CD14-positive monocyte (primary cell): ENCODE measurements around the gene BCAS2. TPM values are rescaled to one million over a fixed set of nuclear protein-coding genes. Genes with fewer than 3 reads are reported as not detected.

Source experiments
- DNase-seq, 3 donors: peaks; one replicate each; pipeline ENCODE4 v3.0.0-alpha.2; 2011 to 2022
- H2AFZ ChIP-seq: 2 replicates; pipeline ENCODE4 v1.6.0; 2012; ENCODE audit warnings: mild to moderate bottlenecking, low read depth, low read length, inconsistent platforms; ENCODE audit not compliant: insufficient read depth, poor library complexity, severe bottlenecking
- H3K27ac ChIP-seq, 2 donors: 1 replicate in 1 of 2; 2 replicates in 1 of 2; pipeline ENCODE4 v1.5.1; 2012 to 2013; ENCODE audit warnings: low read length in 2 of 2, control low read depth in 1 of 2, inconsistent platforms in 1 of 2, low read depth in 1 of 2, mild to moderate bottlenecking in 1 of 2
- H3K27me3 ChIP-seq, 2 donors: one replicate each; pipeline versions ENCODE4 v1.6.0 to v1.6.1; 2011 to 2013; ENCODE audit warnings: low read length in 2 of 2; ENCODE audit not compliant: control insufficient read depth in 2 of 2, insufficient read depth in 2 of 2
- H3K36me3 ChIP-seq, 2 donors: replicated peaks in 1 of 2; 1 replicate in 1 of 2; 2 replicates in 1 of 2; pipeline versions ENCODE4 v1.5.1 to v1.6.1; 2012 to 2013; ENCODE audit warnings: low read length in 2 of 2, control low read depth in 1 of 2, inconsistent platforms in 1 of 2, mild to moderate bottlenecking in 1 of 2; ENCODE audit not compliant: insufficient read depth in 2 of 2, control insufficient read depth in 1 of 2
- H3K4me1 ChIP-seq, 2 donors: 1 replicate in 1 of 2; 2 replicates in 1 of 2; pipeline versions ENCODE4 v1.5.1 to v1.6.1; 2012 to 2013; ENCODE audit warnings: low read length in 2 of 2, control low read depth in 1 of 2, inconsistent platforms in 1 of 2, mild to moderate bottlenecking in 1 of 2, moderate library complexity in 1 of 2; ENCODE audit not compliant: insufficient read depth in 2 of 2, control insufficient read depth in 1 of 2
- H3K4me2 ChIP-seq: replicated peaks from 2 replicates; pipeline ENCODE3; 2012; ENCODE audit warnings: low read length, moderate library complexity, mild to moderate bottlenecking; ENCODE audit not compliant: poor library complexity, severe bottlenecking; ENCODE audit errors: extremely low read depth
- H3K4me3 ChIP-seq, 3 experiments: fragments of 200-600 bp in 1 of 3; sonication (generic) in 1 of 3; replicated peaks in 1 of 3; 1 replicate in 2 of 3; 2 replicates in 1 of 3; pipeline ENCODE4 v1.5.1; 2011 to 2013; ENCODE audit warnings: low read length in 3 of 3, mild to moderate bottlenecking in 3 of 3, control low read depth in 2 of 3, low read depth in 2 of 3, inconsistent platforms in 1 of 3, moderate library complexity in 1 of 3
- H3K79me2 ChIP-seq: 2 replicates; pipeline ENCODE4 v1.6.0; 2012; ENCODE audit warnings: mild to moderate bottlenecking, control low read depth, inconsistent platforms, low read length, moderate library complexity; ENCODE audit not compliant: insufficient read depth
- H3K9ac ChIP-seq: 2 replicates; pipeline ENCODE4 v1.6.0; 2017; ENCODE audit warnings: low read length, mild to moderate bottlenecking; ENCODE audit not compliant: insufficient read depth, poor library complexity, severe bottlenecking
- H3K9me3 ChIP-seq, 2 donors: replicated peaks in 1 of 2; 1 replicate in 1 of 2; 2 replicates in 1 of 2; pipeline versions ENCODE4 v1.5.1 to v1.6.1; 2012 to 2013; ENCODE audit warnings: low read length in 2 of 2, control low read depth in 1 of 2; ENCODE audit not compliant: control insufficient read depth in 1 of 2, insufficient read depth in 1 of 2
- H4K20me1 ChIP-seq: 2 replicates; pipeline ENCODE4 v1.6.0; 2012; ENCODE audit warnings: mild to moderate bottlenecking, low read length, control low read depth, moderate library complexity; ENCODE audit not compliant: insufficient read depth
- H3K27ac Mint-ChIP-seq, 7 donors: one replicate each; pipeline ENCODE4 v1.8.0; 2020; ENCODE audit warnings: mild to moderate bottlenecking in 7 of 7, mixed read lengths in 7 of 7, moderate library complexity in 6 of 7, inconsistent platforms in 2 of 7
- H3K27me3 Mint-ChIP-seq, 3 donors: one replicate each; pipeline ENCODE4 v1.8.0; 2021 to 2022; ENCODE audit warnings: low read depth in 3 of 3, mild to moderate bottlenecking in 3 of 3, mixed read lengths in 3 of 3, moderate library complexity in 3 of 3, inconsistent platforms in 1 of 3
- H3K36me3 Mint-ChIP-seq, 2 donors: one replicate each; pipeline ENCODE4 v1.8.0; 2020; ENCODE audit warnings: mixed read lengths in 2 of 2, inconsistent platforms in 1 of 2, mild to moderate bottlenecking in 1 of 2
- H3K4me1 Mint-ChIP-seq: one replicate; pipeline ENCODE4 v1.8.0; 2020; ENCODE audit warnings: mild to moderate bottlenecking, mixed read lengths
- H3K4me3 Mint-ChIP-seq, 2 donors: one replicate each; pipeline ENCODE4 v1.8.0; 2020; ENCODE audit warnings: mild to moderate bottlenecking in 2 of 2, mixed read lengths in 2 of 2, moderate library complexity in 1 of 2
- H3K9me3 Mint-ChIP-seq, 7 donors: one replicate each; pipeline ENCODE4 v1.8.0; 2020 to 2022; ENCODE audit warnings: mixed read lengths in 7 of 7, mild to moderate bottlenecking in 6 of 7, moderate library complexity in 6 of 7, inconsistent platforms in 2 of 7
- WGBS: methylation state at CpG from one replicate; pipeline ENCODE4 v1.1.5; 2013; ENCODE audit warnings: missing lambda C conversion rate; ENCODE audit not compliant: insufficient coverage; 5-methylcytosine and 5-hydroxymethylcytosine counted together
- intact Hi-C, 2 donors: fragments of 100-400 bp; cut with micrococcal nuclease; formaldehyde crosslinking; loops; one replicate each; pipeline versions ENCODE4 v1.15.0 to v1.15.1; 2023
- polyA plus RNA-seq, 3 donors: library from polyadenylated mRNA; depleted of rRNA in 1 of 3; unstranded in 2 of 3; stranded (reverse) in 1 of 3; fragments of 300-500 nt in 2 of 3; fragments of >200 nt in 1 of 3; fragmentation: Illumina TruSeq in 2 of 3; gene quantifications; 1 replicate in 2 of 3; 2 replicates in 1 of 3; pipeline ENCODE4 v1.2.3, GENCODE V29; 2012 to 2021
- TF ChIP-seq, protein P1 (sequence below): fragments of 200-600 bp; IDR thresholded peaks from one replicate; pipeline ENCODE4 v1.8.0; 2022; ENCODE audit warnings: antibody characterized with exemption, mild to moderate bottlenecking

The BCAS2 gene
- polyA plus RNA-seq, 3 donors, result 22.1 to 55.7 (median 47.6) TPM

DNA sequence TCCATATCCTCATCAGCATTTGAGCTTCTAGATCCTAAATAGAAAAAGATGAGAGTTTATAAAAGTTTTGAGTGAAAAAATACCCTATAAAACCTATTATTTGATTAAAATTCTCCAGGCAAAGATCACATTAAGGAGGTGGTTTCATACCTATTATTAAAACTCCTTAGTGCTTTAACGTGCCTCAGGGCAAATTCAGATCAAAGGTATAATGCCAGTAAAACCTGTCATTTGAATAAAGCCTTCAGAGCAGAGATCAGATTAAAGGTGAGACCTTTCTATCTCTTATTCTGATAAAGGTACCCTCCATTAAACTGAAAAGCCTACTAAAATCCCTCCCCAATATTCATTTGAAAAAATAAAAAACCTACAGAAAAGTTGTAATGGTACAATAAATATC lies 36.1 kb downstream of the BCAS2 start:
- H3K4me1 Mint-ChIP-seq, result peaks cover 15% of the 10 kb centered on the region
- Histone ChIP-seq H4K20me1 (no peaks in the 10 kb centered on the region), H3K4me3 (no peak overlapping the region), H3K9ac (no peak overlapping the region), H3K36me3 (no peaks in the 10 kb centered on the region), H3K27ac (no peak overlapping the region), H3K4me2 (no peak overlapping the region), H2AFZ (no peak overlapping the region), H3K79me2 (no peaks in the 10 kb centered on the region), H3K9me3 (no peaks in the 10 kb centered on the region), H3K27me3 (no peaks in the 10 kb centered on the region), H3K4me1 (peaks cover 15 to 21% of the 10 kb centered on the region in 2 donors)
- no peak overlapping the region for H3K27ac Mint-ChIP-seq
- peaks cover 3 to 12% (median 8%) of the 10 kb centered on the region in 3 donors for H3K27me3 Mint-ChIP-seq
- no peak for DNase-seq
- WGBS, result no CpG with 5 or more reads among the region's 1 CpG
- peaks cover 0 to 14% (median 0%) of the 10 kb centered on the region in 7 donors for H3K9me3 Mint-ChIP-seq
- TF ChIP-seq, protein P1, sequence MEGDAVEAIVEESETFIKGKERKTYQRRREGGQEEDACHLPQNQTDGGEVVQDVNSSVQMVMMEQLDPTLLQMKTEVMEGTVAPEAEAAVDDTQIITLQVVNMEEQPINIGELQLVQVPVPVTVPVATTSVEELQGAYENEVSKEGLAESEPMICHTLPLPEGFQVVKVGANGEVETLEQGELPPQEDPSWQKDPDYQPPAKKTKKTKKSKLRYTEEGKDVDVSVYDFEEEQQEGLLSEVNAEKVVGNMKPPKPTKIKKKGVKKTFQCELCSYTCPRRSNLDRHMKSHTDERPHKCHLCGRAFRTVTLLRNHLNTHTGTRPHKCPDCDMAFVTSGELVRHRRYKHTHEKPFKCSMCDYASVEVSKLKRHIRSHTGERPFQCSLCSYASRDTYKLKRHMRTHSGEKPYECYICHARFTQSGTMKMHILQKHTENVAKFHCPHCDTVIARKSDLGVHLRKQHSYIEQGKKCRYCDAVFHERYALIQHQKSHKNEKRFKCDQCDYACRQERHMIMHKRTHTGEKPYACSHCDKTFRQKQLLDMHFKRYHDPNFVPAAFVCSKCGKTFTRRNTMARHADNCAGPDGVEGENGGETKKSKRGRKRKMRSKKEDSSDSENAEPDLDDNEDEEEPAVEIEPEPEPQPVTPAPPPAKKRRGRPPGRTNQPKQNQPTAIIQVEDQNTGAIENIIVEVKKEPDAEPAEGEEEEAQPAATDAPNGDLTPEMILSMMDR, result no peak
- no peak overlapping the region for H3K4me3 Mint-ChIP-seq
- H3K36me3 Mint-ChIP-seq, result no peaks in the 10 kb centered on the region
- intact Hi-C loops, result loop anchor here in 1 of 2 donors (10.0 kb wide), 1 partner anchor 61 kb away; no protein-coding TSS in a partner anchor

DNA sequence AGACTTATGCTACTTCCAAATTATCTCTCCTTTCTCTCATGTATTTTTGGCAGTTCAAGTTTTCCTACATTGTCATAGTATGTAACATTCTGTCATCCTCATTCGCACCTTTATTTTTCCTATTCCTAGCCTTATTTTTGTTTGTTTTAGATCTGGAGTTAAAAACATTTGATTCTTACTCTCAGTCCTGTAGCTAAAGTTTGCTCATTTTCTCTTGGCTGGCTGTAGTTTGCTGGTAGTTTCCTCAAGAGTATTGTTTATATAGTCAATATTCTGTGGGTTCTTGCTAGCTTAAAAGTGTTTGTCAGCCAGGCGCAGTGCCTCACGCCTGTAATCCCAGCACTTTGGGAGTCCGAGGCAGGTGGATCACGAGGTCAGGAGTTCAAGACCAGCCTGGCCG lies 40.6 kb downstream of the BCAS2 start:
- Mint-ChIP-seq H3K4me1 (no peaks in the 10 kb centered on the region), H3K36me3 (no peaks in the 10 kb centered on the region), H3K27ac (no peak overlapping the region), H3K4me3 (no peak overlapping the region), H3K27me3 (peaks cover 3 to 10% (median 7%) of the 10 kb centered on the region in 3 donors), H3K9me3 (peaks cover 0 to 2% (median 0%) of the 10 kb centered on the region in 7 donors)
- Histone ChIP-seq H3K4me3 (no peak overlapping the region), H3K36me3 (no peaks in the 10 kb centered on the region), H2AFZ (no peak overlapping the region), H3K27me3 (no peaks in the 10 kb centered on the region), H3K4me2 (no peak overlapping the region), H3K79me2 (no peaks in the 10 kb centered on the region), H4K20me1 (no peaks in the 10 kb centered on the region), H3K27ac (no peak overlapping the region), H3K4me1 (no peaks in the 10 kb centered on the region), H3K9me3 (no peaks in the 10 kb centered on the region), H3K9ac (no peak overlapping the region)
- DNase-seq, result no peak
- intact Hi-C loops, result loop anchor here in 1 of 2 donors (10.0 kb wide), 1 partner anchor 56 kb away; no protein-coding TSS in a partner anchor
- TF ChIP-seq, protein P1, result no peak
- WGBS, result 0% methylated on average over 1 of the region's 6 CpGs
